ENCODE results near the gene MIA2. TPM values are rescaled to one million over a fixed set of nuclear protein-coding genes. Genes with fewer than 3 reads are reported as not detected.

MIA2 gene
- total RNA-seq, 1 experiment from 2014 or later: 15.0 TPM

- Histone ChIP-seq H3T11ph (ENCODE audit: low read length) (no peak overlapping the region), H4K8ac (replicated peaks; ENCODE audit: insufficient read length, low read depth, low read length) (no peak overlapping the region), H3K79me2 (ENCODE audit: insufficient read depth, low read length) (peaks cover 7% of the 10 kb centered on the region; the same call in 1 of the 2 replicates), H4K91ac (ENCODE audit: insufficient read length, low read depth, low read length) (no peak overlapping the region), H2BK15ac (ENCODE audit: low read depth, low read length) (no peak overlapping the region), H3K27me3 (ENCODE audit: insufficient read depth, low read length) (no peaks in the 10 kb centered on the region), H3K56ac (ENCODE audit: insufficient read length, low read depth, low read length) (no peak overlapping the region), H2BK120ac (ENCODE audit: low read depth, low read length, poor library complexity, severe bottlenecking) (no peak overlapping the region), H3K79me1 (ENCODE audit: insufficient read depth, low read depth, low read length, poor library complexity, severe bottlenecking) (no peaks in the 10 kb centered on the region), H3K14ac (ENCODE audit: insufficient read depth, low read length) (no peak overlapping the region), H3K4me2 (ENCODE audit: insufficient read depth, insufficient read length, low read length) (no peak overlapping the region), H3K23ac (ENCODE audit: insufficient read length, low read depth, low read length) (no peak overlapping the region), H3K27ac (ENCODE audit: insufficient read length, low read depth, low read length) (no peak overlapping the region), H3K9me3 (ENCODE audit: control insufficient read depth, low read depth, low read length) (no peaks in the 10 kb centered on the region), H2BK12ac (ENCODE audit: insufficient read length, low read depth, low read length) (no peak overlapping the region), H4K20me1 (ENCODE audit: control insufficient read depth, insufficient read depth, insufficient read length) (no peaks in the 10 kb centered on the region), H2AK5ac (ENCODE audit: insufficient read length, low read length) (no peak overlapping the region), H3K4ac (ENCODE audit: low read depth, low read length) (no peak overlapping the region), H3K23me2 (ENCODE audit: insufficient read length, low read depth, low read length, poor library complexity, severe bottlenecking) (peaks cover 4% of the 10 kb centered on the region), H3K9ac (ENCODE audit: extremely low read depth, insufficient read length, low read length) (no peak overlapping the region), H2BK5ac (ENCODE audit: insufficient read length, low read length) (no peak overlapping the region), H2AFZ (ENCODE audit: low read length) (no peak overlapping the region), H3K4me1 (ENCODE audit: insufficient read depth, low read length) (peaks cover 4% of the 10 kb centered on the region; the same call in 1 of the 2 replicates), H3K18ac (ENCODE audit: insufficient read length, low read depth, low read length) (no peak overlapping the region), H2BK20ac (ENCODE audit: low read depth, low read length, poor library complexity, severe bottlenecking) (no peak overlapping the region), H4K5ac (ENCODE audit: insufficient read length, low read depth, low read length) (no peak overlapping the region)
- DNase-seq: no peak
- no peak for TF ChIP-seq CTCF (conservative IDR thresholded peaks at IDR 0.05)
- H3K4me1 Mint-ChIP-seq: peaks cover 19 to 21% of the 10 kb centered on the region in 2 experiments
- no peaks in the 10 kb centered on the region; a peak in 1 of 7 replicates for H3K36me3 Mint-ChIP-seq (ENCODE audit: insufficient read depth in 1 of 3, low read depth in 3 of 3)
- H3K27ac Mint-ChIP-seq: no peak overlapping the region
- peaks cover 2% of the 10 kb centered on the region; the same call in 1 of the 2 replicates for H3K27me3 Mint-ChIP-seq (ENCODE audit: low read depth)
- no peak overlapping the region for H3K4me3 Mint-ChIP-seq
- H3K9me3 Mint-ChIP-seq: peaks cover 10 to 11% of the 10 kb centered on the region in 2 experiments
- WGBS (ENCODE audit: extremely low coverage, insufficient read length, low lambda C conversion rate): no CpG with 5 or more reads among the region's 1 CpG
These were observed 30.8 kb downstream of the MIA2 start for GRCh38 chr14:39264558-39264957.
